GM12892 (cell line): ENCODE results near the gene KLHL6.

ENCODE experiments used
- POLR2A ChIP-seq: IDR thresholded peaks from 2 replicates; pipeline ENCODE4 v1.6.1; 2011; ENCODE audit warnings: low read depth, low read length, control low read depth
- POLR2AphosphoS5 ChIP-seq: IDR thresholded peaks from 2 replicates; pipeline ENCODE4 v1.6.1; 2011; ENCODE audit warnings: low read depth, low read length, control low read depth

- TF ChIP-seq POLR2A (no peak), POLR2AphosphoS5 (no peak)
Observed at GRCh38 chr3:183515968-183516851, 39.3 kb downstream of the KLHL6 start.
